Skeletal muscle tissue (tissue), 4 donors: ENCODE measurements around the gene NCKIPSD. TPM values are rescaled to one million over a fixed set of nuclear protein-coding genes. Genes with fewer than 3 reads are reported as not detected.
A peak's percentile ranks its signal among the peaks of the same experiment; 100 is the strongest.

Experiments used
- H3K27ac ChIP-seq: one replicate; pipeline ENCODE4 v1.7.0; 2013; ENCODE audit warnings: mild to moderate bottlenecking, low read depth, low read length, inconsistent platforms
- H3K27me3 ChIP-seq, 3 donors: one replicate each; pipeline ENCODE4 v1.7.0; 2013; ENCODE audit warnings: low read length in 3 of 3; ENCODE audit not compliant: control insufficient read depth in 3 of 3, insufficient read depth in 3 of 3
- H3K36me3 ChIP-seq, 3 donors: one replicate each; pipeline ENCODE4 v1.7.0; 2013; ENCODE audit warnings: low read length in 3 of 3; ENCODE audit not compliant: control insufficient read depth in 3 of 3, insufficient read depth in 3 of 3
- H3K4me1 ChIP-seq, 3 donors: one replicate each; pipeline ENCODE4 v1.7.0; 2013; ENCODE audit warnings: low read length in 3 of 3, mild to moderate bottlenecking in 3 of 3; ENCODE audit not compliant: control insufficient read depth in 3 of 3, insufficient read depth in 3 of 3
- H3K4me3 ChIP-seq, 3 donors: one replicate each; pipeline ENCODE4 v1.7.0; 2013; ENCODE audit warnings: low read length in 3 of 3
- H3K9ac ChIP-seq, 3 donors: one replicate each; pipeline ENCODE4 v1.7.0; 2013; ENCODE audit warnings: low read length in 3 of 3, mild to moderate bottlenecking in 3 of 3, moderate library complexity in 2 of 3, low read depth in 1 of 3
- H3K9me3 ChIP-seq, 3 donors: one replicate each; pipeline ENCODE4 v1.7.0; 2013; ENCODE audit warnings: low read length in 3 of 3; ENCODE audit not compliant: control insufficient read depth in 3 of 3
- total RNA-seq: library from RNA; depleted of rRNA; stranded (reverse); fragments of >200 nt; gene quantifications from one replicate; pipeline ENCODE4 v1.2.3, GENCODE V29; 2014
- donor health status: Osteomylitis.

Gene NCKIPSD
- total RNA-seq, 1 donor from 2014 or later: 3.1 TPM

- Histone ChIP-seq H3K27ac (no peak overlapping the region), H3K9ac (no peak overlapping the region), H3K4me3 (no peak overlapping the region), H3K36me3 (peaks cover 42 to 53% (median 46%) of the 10 kb centered on the region in 3 donors), H3K27me3 (no peaks in the 10 kb centered on the region), H3K4me1 (peaks cover 12 to 27% (median 20%) of the 10 kb centered on the region in 3 donors), H3K9me3 (no peaks in the 10 kb centered on the region)
Observed at GRCh38 chr3:48680811-48681540, 4.7 kb downstream of the NCKIPSD start.

DNA sequence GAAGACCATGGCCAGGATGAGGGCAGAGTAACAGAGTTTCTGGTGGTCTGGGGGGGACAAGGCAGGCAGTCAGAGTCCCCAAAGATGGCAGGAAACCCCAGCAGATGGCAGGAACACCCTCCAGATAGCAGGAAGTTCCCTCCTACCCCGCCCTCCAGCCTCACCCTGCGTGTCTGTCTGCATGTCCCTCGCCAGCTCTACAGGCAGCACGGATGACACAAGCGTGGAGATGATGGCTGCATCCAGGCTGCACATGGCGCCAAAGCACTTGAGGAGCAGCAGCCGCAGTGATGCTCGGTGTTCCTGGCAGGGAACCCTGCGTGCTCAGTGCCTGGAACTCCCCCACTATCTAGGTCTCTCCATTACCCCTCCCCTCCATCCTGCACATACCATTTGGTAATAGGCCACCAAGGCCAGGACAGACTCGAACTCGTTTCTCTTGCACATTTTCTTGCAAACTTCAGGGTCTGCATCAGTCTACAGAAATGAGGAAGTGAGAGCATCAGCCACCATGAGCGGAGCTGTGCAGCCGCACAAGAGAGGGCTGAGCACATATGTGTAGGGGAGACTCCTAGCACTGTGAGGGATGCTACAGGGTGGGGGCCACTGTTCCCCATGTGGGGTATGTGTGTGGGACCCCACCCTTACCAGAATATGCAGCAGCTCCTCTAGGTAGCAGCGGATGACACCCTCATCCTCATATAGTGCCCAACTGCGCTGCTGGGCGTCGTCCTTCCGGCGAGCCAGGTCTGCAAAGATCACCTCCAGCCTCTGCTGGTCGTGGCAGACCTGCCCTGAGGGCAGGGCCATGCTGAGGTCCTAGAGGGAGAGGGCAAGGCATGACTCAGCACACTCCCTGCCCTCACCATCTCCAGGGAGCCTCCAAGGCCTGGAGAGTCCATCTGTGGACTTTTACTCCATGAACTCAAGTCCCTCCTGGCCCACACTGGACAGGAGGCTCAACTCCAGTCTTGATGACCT is 6.0 kb downstream of the NCKIPSD start:
- peaks cover 45 to 60% (median 50%) of the 10 kb centered on the region in 3 donors for H3K36me3 ChIP-seq
- no peaks in the 10 kb centered on the region for H3K27me3 ChIP-seq
- no peak overlapping the region for H3K27ac ChIP-seq
- H3K4me1 ChIP-seq: peaks cover 6 to 17% (median 14%) of the 10 kb centered on the region in 3 donors
- no peak overlapping the region for H3K9ac ChIP-seq
- H3K4me3 ChIP-seq: no peak overlapping the region
- H3K9me3 ChIP-seq: no peaks in the 10 kb centered on the region

GRCh38 chr3:48678566-48679380 is 6.9 kb downstream of the NCKIPSD start:
- peaks cover 50 to 68% (median 56%) of the 10 kb centered on the region in 3 donors for H3K36me3 ChIP-seq
- H3K9me3 ChIP-seq: no peaks in the 10 kb centered on the region
- H3K4me1 ChIP-seq: peaks cover 0 to 8% (median 5%) of the 10 kb centered on the region in 3 donors
- H3K9ac ChIP-seq: no peak overlapping the region
- no peaks in the 10 kb centered on the region for H3K27me3 ChIP-seq
- no peak overlapping the region for H3K27ac ChIP-seq
- H3K4me3 ChIP-seq: no peak overlapping the region

GRCh38 chr3:48678056-48678455 is 7.7 kb downstream of the NCKIPSD start:
- peaks cover 0 to 3% (median 0%) of the 10 kb centered on the region in 3 donors for H3K4me1 ChIP-seq
- H3K36me3 ChIP-seq: peaks cover 50 to 68% (median 56%) of the 10 kb centered on the region in 3 donors
- no peaks in the 10 kb centered on the region for H3K9me3 ChIP-seq
- no peak overlapping the region for H3K9ac ChIP-seq
- no peak overlapping the region for H3K27ac ChIP-seq
- H3K27me3 ChIP-seq: no peaks in the 10 kb centered on the region
- H3K4me3 ChIP-seq: no peak overlapping the region

DNA sequence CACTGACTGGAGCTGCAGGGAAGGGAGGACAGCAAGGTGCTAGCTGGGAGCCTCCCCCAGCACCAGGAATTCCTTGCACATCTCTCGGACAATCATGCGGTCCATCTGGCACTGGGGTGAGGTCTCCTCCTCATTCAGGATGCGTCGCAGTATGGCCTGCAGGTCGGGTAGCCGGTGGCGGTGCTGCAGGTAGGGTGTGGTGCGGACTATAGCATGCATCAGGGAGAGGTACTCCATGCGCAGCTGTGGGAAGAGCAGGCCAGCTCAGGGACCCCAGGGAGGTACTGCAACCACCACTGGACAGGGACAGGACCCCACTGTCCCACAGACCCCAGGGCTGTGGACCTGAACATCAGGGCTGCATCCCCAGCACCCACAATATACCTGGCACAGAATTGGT is 11.2 kb downstream of the NCKIPSD start:
- Histone ChIP-seq H3K4me1 (no peaks in the 10 kb centered on the region), H3K9ac (no peak overlapping the region), H3K36me3 (peaks cover 28 to 48% (median 32%) of the 10 kb centered on the region in 3 donors), H3K9me3 (no peaks in the 10 kb centered on the region), H3K27me3 (no peaks in the 10 kb centered on the region), H3K4me3 (no peak overlapping the region), H3K27ac (no peak overlapping the region)

DNA sequence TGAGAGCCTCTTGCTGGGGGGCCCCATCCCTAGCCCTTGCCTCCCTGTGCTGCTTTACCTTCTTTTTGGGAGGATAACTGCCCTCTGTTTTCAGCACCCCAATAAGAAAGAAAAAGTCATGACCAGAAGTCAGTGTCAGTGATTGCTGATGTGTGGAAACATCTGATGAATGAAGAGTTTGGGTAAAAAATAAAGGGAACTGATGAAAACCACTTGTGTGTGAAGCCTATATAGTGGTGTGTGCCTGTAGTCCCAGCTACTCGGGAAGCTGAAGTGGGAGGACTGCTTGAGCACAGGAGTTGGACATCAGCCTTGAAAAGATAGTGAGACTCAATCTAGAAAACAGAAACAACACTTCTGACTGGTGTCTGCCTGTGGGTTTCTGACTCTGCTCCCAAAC is 13.2 kb downstream of the NCKIPSD start:
- Histone ChIP-seq H3K4me3 (no peak overlapping the region), H3K36me3 (peaks cover 16 to 30% (median 16%) of the 10 kb centered on the region in 3 donors), H3K4me1 (no peaks in the 10 kb centered on the region), H3K9ac (no peak overlapping the region), H3K27ac (no peak overlapping the region), H3K27me3 (no peaks in the 10 kb centered on the region), H3K9me3 (no peaks in the 10 kb centered on the region)

DNA sequence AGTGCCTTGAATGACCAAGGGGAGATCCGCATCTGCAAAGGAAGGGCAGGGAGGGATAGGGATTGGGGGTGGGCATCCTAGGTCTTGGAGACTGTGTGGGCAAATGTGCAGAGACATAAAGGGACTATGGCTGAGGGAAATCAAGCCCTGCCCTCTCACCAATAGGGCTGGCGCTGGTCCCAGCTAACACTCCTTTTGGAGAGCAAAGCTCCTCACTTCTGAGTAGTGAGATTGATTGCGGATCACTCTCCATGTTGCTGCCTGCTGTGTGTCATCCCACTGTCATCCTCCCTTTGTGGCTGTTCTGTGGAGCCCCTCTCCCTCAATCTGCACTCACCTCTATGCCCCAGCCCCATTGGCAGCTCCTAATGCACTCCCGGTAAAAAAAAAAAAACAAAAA is 20.8 kb downstream of the NCKIPSD start:
- Histone ChIP-seq H3K9me3 (no peaks in the 10 kb centered on the region), H3K4me3 (no peak overlapping the region), H3K9ac (no peak overlapping the region), H3K27me3 (peaks cover 30 to 46% (median 35%) of the 10 kb centered on the region in 3 donors), H3K36me3 (no peaks in the 10 kb centered on the region), H3K27ac (no peak overlapping the region), H3K4me1 (peaks cover 9 to 16% (median 16%) of the 10 kb centered on the region in 3 donors)

- Histone ChIP-seq H3K9ac (no peak overlapping the region), H3K27ac (no peak overlapping the region), H3K36me3 (no peaks in the 10 kb centered on the region), H3K4me3 (peak overlapping the region in 1 of 3 donors; percentile 38), H3K27me3 (peaks cover 35 to 53% (median 38%) of the 10 kb centered on the region in 3 donors), H3K4me1 (peaks cover 9 to 16% (median 16%) of the 10 kb centered on the region in 3 donors), H3K9me3 (no peaks in the 10 kb centered on the region)
Observed at GRCh38 chr3:48664313-48664644, 21.4 kb downstream of the NCKIPSD start.

GRCh38 chr3:48663489-48664312 is 22.0 kb downstream of the NCKIPSD start:
- Histone ChIP-seq H3K4me1 (peaks cover 9 to 16% (median 16%) of the 10 kb centered on the region in 3 donors), H3K27ac (peak overlapping the region; percentile 19), H3K36me3 (no peaks in the 10 kb centered on the region), H3K9ac (peak overlapping the region in 1 of 3 donors; percentile 6), H3K27me3 (peaks cover 36 to 57% (median 44%) of the 10 kb centered on the region in 3 donors), H3K9me3 (no peaks in the 10 kb centered on the region), H3K4me3 (peak overlapping the region; percentile 38 to 69 (median 52))
